Thyroid gland (tissue), 4 donors: Measurements from ENCODE around the gene FBLN1.

ENCODE experiments used
- CTCF ChIP-seq, 6 experiments: fragments of 200-600 bp in 3 of 6; fragments of 450-650 bp in 3 of 6; sonication (generic) in 3 of 6; IDR thresholded peaks; one replicate each; pipeline ENCODE4 v1.5.1; 2016 to 2019; ENCODE audit warnings: antibody characterized with exemption in 6 of 6, mild to moderate bottlenecking in 2 of 6, inconsistent platforms in 1 of 6, moderate library complexity in 1 of 6
- POLR2A ChIP-seq, 2 donors: fragments of 450-650 bp; IDR thresholded peaks; one replicate each; pipeline ENCODE4 v1.6.1; 2017; ENCODE audit warnings: antibody characterized with exemption in 2 of 2, mild to moderate bottlenecking in 2 of 2, moderate library complexity in 1 of 2

DNA sequence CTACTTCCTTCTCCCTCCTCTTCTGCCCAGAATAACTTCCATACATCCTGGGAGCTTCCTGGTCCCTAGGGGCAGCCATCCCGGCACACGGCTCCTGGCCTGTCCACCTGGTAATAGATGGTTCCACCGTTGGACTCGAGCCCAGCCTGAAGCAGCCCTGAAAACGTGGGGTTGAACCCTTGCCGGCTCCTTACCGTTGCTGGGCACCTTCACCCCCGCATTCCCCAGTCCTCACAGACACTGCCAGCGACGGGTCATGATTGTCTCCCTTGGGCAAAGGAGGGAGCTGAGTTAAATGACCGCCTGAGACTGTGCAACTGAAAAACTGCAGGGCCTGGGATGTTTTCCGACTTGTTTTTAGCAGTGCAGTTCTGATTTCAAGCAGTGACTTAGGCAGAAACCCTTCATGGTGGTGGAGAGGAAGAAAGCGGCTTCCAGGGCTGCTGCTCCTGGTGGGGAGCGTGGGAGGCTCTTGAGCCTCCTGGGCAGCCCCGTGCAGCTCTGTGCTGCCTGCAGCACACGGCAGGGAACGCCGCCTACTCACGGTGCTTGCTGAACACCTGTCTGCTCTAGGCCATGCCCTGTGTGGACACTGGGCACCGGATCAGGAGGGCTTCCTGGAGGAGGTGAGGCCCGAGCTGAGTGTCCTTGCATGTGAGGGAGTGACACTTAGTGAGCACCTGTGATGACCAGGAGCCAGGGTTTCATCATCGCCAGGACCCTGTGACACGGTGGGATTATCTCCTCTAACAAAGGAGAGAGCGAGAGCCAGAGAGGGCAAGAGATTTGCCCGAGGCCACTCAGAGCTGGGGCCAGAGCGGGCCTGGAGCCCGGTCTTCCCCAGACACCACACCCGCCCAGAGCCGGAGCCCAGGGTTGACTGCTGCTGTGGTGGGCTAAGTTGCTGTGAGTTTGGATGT lies 77.4 kb downstream of the FBLN1 start:
- no peak for TF ChIP-seq CTCF (IDR thresholded peaks at IDR 0.05)
- TF ChIP-seq POLR2A (IDR thresholded peaks at IDR 0.05): no peak
